Psoas muscle (tissue), 8 donors: ENCODE results near the gene TERT. TPM values are rescaled to one million over a fixed set of nuclear protein-coding genes. Genes with fewer than 3 reads are reported as not detected.
A peak's percentile ranks its signal among the peaks of the same experiment; 100 is the strongest.
"Not testable (repeated sequence)": the region's sequence is repeated elsewhere in the genome, so short reads cannot be mapped to it uniquely, and the experiment has no call there.

Source experiments
- ATAC-seq, 4 donors: fragments of 200-7000 bp; cut with Tn5 transposase; one replicate each; pipeline ENCODE4 v1.9.1; 2020; ENCODE audit warnings: moderate library complexity in 3 of 4, mild to moderate bottlenecking in 2 of 4
- DNase-seq, 2 donors: peaks; one replicate each; pipeline ENCODE4 v3.0.0-alpha.2; 2020
- H3K27ac ChIP-seq: fragments of 200-600 bp; one replicate; pipeline ENCODE4 v1.8.0; 2022
- H3K27me3 ChIP-seq, 3 donors: fragments of 200-600 bp in 1 of 3; one replicate each; pipeline versions ENCODE4 v1.6.1 to v1.8.0; 2013 to 2022; ENCODE audit warnings: low read length in 2 of 3, mild to moderate bottlenecking in 2 of 3, moderate library complexity in 1 of 3; ENCODE audit not compliant: insufficient read depth in 3 of 3
- H3K36me3 ChIP-seq, 2 donors: fragments of 200-600 bp in 1 of 2; one replicate each; pipeline versions ENCODE4 v1.6.1 to v1.8.0; 2013 to 2022; ENCODE audit warnings: low read depth in 1 of 2, mild to moderate bottlenecking in 1 of 2, moderate library complexity in 1 of 2; ENCODE audit not compliant: insufficient read depth in 1 of 2
- H3K4me1 ChIP-seq: fragments of 200-600 bp; one replicate; pipeline ENCODE4 v1.8.0; 2022
- H3K4me3 ChIP-seq: fragments of 200-600 bp; one replicate; pipeline ENCODE4 v1.8.0; 2022; ENCODE audit warnings: mild to moderate bottlenecking
- H3K9me3 ChIP-seq: fragments of 200-600 bp; one replicate; pipeline ENCODE4 v1.8.0; 2022
- WGBS, 3 donors: extraction: QIAGEN DNeasy Blood & Tissue Kit; methylation state at CpG; one replicate each; pipeline versions ENCODE4 v1.1.6 to v1.1.7; 2013; 5-methylcytosine and 5-hydroxymethylcytosine counted together
- intact Hi-C, 2 donors: fragments of 100-400 bp; cut with DNase I; formaldehyde crosslinking; loops; one replicate each; pipeline versions ENCODE4 v1.11.0 to v1.14.2; 2022
- polyA plus RNA-seq, 3 donors: library from polyadenylated mRNA; stranded (reverse); fragments of 200-250 nt; gene quantifications; one replicate each; pipeline ENCODE4 v1.2.3, GENCODE V29; 2013
- total RNA-seq, 4 donors: library from RNA; stranded (reverse); fragmentation: NEBNext Ultra II Directional in 2 of 4; extraction: Animal tissue kit (Norgen Biotek cat#: 25700) in 2 of 4; gene quantifications; one replicate each; pipeline versions ENCODE4 v1.2.1 to v1.2.4, GENCODE V29; 2021 to 2023
- TF ChIP-seq, protein P1 (sequence below): fragments of 200-600 bp; IDR thresholded peaks from one replicate; pipeline ENCODE4 v1.8.0; 2022; ENCODE audit warnings: antibody characterized with exemption
- donor health status: healthy with polysubstance abuse.
- donor health status: DM: no; HTN: no; CAD: no; lungs with moderate emphysema.
- donor health status: Bipolar disorder and iron deficiency.
- donor health status: healthy.
- donor health status: DM: yes; HTN: yes; CAD: no.
- donor health status: DM: no; HTN: no; CAD: no.
- donor health status: DM: no; HTN: no; CAD: no.
- donor health status: DM: yes; HTN: yes; CAD: no.

TERT gene
- total and polyA plus RNA-seq, 7 donors = not detected

DNA sequence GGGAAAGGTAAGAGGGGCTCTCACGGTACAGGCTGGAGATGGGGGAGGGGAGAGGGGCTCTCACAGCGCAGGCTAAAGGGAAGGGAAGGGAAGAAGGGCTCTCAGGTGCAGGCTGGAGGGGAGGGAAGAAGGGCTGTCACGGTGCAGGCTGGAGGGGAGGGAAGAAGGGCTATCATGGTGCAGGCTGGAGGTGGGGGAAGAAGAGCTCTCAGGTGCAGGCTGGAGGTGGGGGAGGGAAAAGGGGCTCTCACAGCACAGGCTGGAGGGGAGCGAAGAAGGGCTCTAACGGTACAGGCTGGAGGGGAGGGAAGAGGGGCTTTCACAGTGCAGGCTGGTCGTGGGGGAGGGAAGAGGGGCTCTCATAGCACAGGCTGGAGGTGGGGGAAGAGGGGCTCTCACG is 65.0 kb downstream of the TERT start:
- no peak for ATAC-seq
- TF ChIP-seq, protein P1, sequence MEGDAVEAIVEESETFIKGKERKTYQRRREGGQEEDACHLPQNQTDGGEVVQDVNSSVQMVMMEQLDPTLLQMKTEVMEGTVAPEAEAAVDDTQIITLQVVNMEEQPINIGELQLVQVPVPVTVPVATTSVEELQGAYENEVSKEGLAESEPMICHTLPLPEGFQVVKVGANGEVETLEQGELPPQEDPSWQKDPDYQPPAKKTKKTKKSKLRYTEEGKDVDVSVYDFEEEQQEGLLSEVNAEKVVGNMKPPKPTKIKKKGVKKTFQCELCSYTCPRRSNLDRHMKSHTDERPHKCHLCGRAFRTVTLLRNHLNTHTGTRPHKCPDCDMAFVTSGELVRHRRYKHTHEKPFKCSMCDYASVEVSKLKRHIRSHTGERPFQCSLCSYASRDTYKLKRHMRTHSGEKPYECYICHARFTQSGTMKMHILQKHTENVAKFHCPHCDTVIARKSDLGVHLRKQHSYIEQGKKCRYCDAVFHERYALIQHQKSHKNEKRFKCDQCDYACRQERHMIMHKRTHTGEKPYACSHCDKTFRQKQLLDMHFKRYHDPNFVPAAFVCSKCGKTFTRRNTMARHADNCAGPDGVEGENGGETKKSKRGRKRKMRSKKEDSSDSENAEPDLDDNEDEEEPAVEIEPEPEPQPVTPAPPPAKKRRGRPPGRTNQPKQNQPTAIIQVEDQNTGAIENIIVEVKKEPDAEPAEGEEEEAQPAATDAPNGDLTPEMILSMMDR = no peak
- Histone ChIP-seq H3K4me3 (no peak overlapping the region), H3K9me3 (no peaks in the 10 kb centered on the region), H3K27me3 (peaks cover 0 to 16% (median 3%) of the 10 kb centered on the region in 3 donors), H3K27ac (no peak overlapping the region), H3K36me3 (no peaks in the 10 kb centered on the region), H3K4me1 (no peaks in the 10 kb centered on the region)
- intact Hi-C loops = no loop called here
- DNase-seq = no peak
- WGBS, 3 donors = 49 to 68% (median 53%) methylated on average over 7 of the region's 7 CpGs

DNA sequence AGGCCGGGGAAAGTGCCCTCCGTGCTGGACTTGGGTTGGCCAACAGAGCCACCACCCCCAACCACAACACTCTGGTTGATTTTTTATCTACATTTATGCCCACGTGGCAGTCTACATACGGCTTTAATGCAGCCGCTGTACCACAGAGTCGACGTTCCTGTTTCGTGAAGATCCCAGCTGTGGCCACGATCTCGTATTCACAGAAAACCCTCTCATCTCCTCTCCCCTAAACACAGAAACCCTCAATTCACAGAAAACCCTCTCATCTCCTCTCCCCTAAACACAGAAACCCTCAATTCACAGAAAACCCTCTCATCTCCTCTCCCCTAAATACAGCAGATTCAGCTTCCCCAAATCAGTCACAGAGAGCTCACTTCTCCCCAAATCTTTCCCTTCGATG is 65.8 kb downstream of the TERT start:
- DNase-seq, ATAC-seq, H3K4me1 ChIP-seq, intact Hi-C loops, H3K9me3 ChIP-seq, H3K36me3 ChIP-seq, H3K4me3 ChIP-seq, H3K27ac ChIP-seq: not testable (repeated sequence)
- H3K27me3 ChIP-seq = peaks cover 0 to 19% (median 5%) of the 10 kb centered on the region in 3 donors
- WGBS, 3 donors = 89 to 91% (median 89%) methylated on average over 11 of the region's 11 CpGs

DNA sequence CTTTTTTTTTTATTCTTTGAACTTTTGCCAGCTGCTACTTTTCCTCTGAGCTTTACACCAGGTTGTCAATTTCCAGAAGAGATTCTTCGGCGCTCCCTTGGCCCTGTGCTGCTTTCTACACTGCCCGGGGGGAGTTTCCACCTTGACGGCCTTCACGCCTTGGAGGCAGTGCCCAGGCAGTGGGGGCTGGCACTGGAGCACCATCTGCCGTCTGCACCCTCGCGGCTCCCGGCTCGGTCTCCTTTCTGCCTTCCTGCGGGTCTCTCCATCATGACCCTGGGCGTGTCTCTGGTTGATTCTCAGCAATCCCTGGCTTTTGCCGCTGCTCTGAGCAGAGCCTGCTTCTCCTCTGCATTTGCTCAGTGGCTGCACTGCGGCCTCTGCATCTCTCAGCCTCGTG is 66.7 kb downstream of the TERT start:
- TF ChIP-seq, protein P1 = no peak
- intact Hi-C loops = no loop called here
- peaks cover 0 to 20% (median 7%) of the 10 kb centered on the region in 3 donors for H3K27me3 ChIP-seq
- H3K4me3 ChIP-seq = no peak overlapping the region
- H3K27ac ChIP-seq = no peak overlapping the region
- ATAC-seq (peak in 1 of 4 donors; percentile 33), DNase-seq (no peak)
- no peaks in the 10 kb centered on the region for H3K9me3 ChIP-seq
- WGBS, 3 donors = 21 to 26% (median 23%) methylated on average over 15 of the region's 15 CpGs
- no peaks in the 10 kb centered on the region for H3K4me1 ChIP-seq
- no peaks in the 10 kb centered on the region for H3K36me3 ChIP-seq

DNA sequence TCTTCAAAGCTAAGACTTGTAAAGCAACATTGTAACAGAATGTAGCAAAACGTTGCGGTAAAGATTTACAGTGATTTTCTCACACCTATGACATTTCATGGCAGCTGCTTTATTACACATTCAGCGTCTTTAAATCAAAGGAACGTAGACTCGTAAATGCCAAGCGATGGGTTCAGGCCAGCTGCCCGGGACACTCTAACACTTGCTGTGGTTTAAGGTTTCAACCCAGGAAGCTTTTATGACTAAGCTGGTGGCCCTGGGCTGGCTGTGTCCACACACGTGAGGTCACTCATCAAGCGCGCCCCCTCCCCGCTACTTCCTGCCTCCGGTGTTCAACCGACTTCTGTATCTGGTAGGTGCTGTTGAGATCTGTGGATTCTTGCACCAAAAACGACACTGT is 67.2 kb downstream of the TERT start:
- Histone ChIP-seq H3K36me3 (no peaks in the 10 kb centered on the region), H3K4me3 (no peak overlapping the region), H3K4me1 (no peaks in the 10 kb centered on the region), H3K27ac (no peak overlapping the region), H3K27me3 (peaks cover 0 to 15% (median 7%) of the 10 kb centered on the region in 3 donors), H3K9me3 (no peaks in the 10 kb centered on the region)
- peak; percentile 51 to 92 (median 88) for ATAC-seq
- intact Hi-C loops = no loop called here
- peak in 1 of 2 donors; percentile 67 for DNase-seq
- TF ChIP-seq, protein P1 = no peak
- WGBS, 3 donors = 6 to 7% (median 6%) methylated on average over 14 of the region's 14 CpGs

DNA sequence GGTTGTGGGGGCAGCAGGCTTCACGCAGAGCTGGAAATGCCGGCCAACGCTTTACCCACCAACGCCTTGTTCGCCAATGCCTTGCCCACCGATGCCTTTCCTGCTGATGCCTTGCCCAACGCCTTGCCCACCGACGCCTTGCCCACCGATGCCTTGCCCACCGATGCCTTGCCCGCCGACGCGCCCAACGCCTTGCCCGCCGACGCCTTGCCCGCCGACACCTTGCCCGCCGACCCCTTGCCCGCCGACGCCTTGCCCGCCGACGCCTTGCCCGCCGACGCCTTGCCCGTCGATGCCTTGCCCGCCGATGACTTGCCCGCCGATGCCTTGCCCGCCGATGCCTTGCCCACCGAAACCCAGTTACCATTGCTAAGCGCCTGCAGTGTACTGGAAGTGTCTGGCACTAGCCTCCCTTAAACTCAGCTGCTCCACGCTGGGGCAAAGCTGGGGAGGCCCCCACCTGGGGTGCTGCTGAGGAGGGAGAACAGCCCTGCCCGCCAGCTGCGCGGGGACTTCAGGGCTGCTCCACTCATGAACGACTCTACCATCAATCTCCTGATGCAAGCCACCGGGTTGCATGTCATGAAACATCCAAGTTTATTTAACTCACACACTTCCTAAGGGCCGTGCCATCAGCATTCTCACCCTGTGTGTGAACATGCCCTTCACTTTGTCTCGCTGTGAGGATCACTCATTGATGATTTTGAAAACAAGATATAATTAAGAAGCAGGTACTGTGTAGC is 67.9 kb downstream of the TERT start:
- WGBS, 3 donors = 73 to 82% (median 78%) methylated on average over 35 to 50 of the region's 50 CpGs
- intact Hi-C loops = no loop called here

More for the DNA sequence above, 67.9 kb downstream of the TERT start:
- Histone ChIP-seq H3K27ac (no peak overlapping the region), H3K9me3 (no peaks in the 10 kb centered on the region), H3K4me3 (no peak overlapping the region), H3K36me3 (no peaks in the 10 kb centered on the region), H3K27me3 (peaks cover 0 to 14% (median 7%) of the 10 kb centered on the region in 3 donors), H3K4me1 (no peaks in the 10 kb centered on the region)
- DNase-seq (no peak), ATAC-seq (no peak)
- TF ChIP-seq, protein P1 = no peak
